HG02943 (cell line): ENCODE measurements around the gene LEKR1.
A peak's percentile ranks its signal among the peaks of the same experiment; 100 is the strongest.
"Not testable (repeated sequence)": the region's sequence is repeated elsewhere in the genome, so short reads cannot be mapped to it uniquely, and the experiment has no call there.

Experiments
- ATAC-seq: cut with Tn5 transposase; IDR thresholded peaks from one replicate; pipeline ENCODE4 v1.9.1; 2021; ENCODE audit warnings: mild to moderate bottlenecking, low read depth, moderate library complexity; ENCODE audit not compliant: unreplicated experiment

The LEKR1 gene

GRCh38 chr3:156826144-156826895 is at the start of gene LEKR1:
Gene LEKR1, plus strand, starts transcription at chr3:156826353. Its CDS starts 2,977 bp downstream, at chr3:156829330.
- ATAC-seq, result peak; percentile 92

GRCh38 chr3:156776871-156777270 is 49.3 kb upstream of the LEKR1 start:
- ATAC-seq, result no peak

GRCh38 chr3:156781310-156782230 is 44.6 kb upstream of the LEKR1 start:
- ATAC-seq, result no peak

- no peak for ATAC-seq
These were observed 43.8 kb upstream of the LEKR1 start for GRCh38 chr3:156782319-156782718.

- no peak for ATAC-seq
These were observed 43.2 kb upstream of the LEKR1 start for GRCh38 chr3:156782921-156783320.

DNA sequence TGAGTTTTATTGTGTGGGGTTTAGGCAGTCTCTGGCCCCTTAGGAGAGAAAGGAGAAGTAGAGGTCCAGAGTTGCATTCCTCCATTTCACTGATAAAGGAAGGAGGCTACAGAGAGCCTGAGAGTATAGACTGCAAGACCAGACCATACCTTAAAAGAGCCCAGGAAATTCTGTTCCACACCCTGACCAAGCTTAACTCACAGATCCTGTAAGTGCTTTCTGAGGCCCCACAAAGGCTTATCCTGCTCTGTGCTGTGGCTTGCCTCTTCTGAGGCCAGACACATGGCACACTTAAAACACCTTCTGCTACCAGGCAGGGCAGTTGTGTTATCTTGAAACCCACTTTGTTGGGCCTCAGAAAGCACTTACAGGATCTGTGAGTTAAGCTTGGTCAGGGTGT is 39.2 kb upstream of the LEKR1 start:
- no peak for ATAC-seq

DNA sequence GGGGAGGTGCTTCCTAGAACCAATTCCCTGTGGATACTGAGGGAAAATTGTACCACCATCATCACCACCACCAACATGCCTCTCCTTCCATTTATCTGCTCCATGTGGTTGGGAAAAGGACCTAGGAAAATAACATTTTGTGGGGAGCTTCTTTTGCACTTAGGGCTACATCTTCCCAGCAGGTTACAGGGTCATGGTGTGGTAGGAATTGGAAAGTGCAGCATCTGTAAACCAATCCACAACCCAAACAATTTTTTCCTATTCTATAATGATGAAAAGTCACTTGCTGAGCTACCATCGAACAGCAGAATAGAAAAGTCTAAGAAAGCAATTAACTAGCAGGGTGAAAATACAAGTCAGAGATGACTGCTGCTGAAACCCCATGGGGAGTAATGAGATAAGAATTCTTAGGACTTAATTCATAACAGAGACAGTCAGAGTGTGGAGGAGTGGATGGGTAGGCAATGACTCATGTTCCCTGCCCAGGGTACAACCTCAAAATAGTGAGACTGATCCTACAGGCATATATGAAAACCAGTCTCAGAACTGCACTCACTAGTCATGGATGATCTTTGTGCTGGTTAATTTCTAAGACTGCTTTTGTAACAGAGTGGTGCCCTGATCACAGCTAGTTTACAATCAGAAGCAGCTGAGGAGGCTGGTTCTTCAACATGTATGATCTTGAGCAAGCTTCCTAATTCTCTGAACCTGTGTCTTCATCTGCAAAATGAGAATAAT is 38.1 kb upstream of the LEKR1 start:
- ATAC-seq, result no peak

DNA sequence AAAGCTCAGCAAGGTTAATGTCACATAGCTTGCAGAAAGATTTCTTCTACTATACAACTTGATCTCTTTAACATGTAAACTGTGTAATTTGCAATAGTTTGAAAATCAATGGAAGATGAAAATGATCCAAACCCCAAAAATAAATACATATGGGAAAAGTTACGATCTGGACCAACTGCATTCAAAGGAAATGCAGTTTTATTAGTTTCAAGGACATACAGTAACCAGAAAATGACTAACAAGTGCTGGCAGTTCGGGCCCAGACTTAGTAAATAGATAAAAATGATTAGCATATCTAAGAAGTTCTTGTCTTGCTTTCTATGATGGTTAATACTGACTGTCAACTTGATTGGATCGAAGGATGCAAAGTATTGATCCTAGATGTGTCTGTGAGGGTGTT is 37.3 kb upstream of the LEKR1 start:
- ATAC-seq, result no peak

- ATAC-seq, result no peak
These were observed 36.0 kb upstream of the LEKR1 start for GRCh38 chr3:156790156-156790555.

DNA sequence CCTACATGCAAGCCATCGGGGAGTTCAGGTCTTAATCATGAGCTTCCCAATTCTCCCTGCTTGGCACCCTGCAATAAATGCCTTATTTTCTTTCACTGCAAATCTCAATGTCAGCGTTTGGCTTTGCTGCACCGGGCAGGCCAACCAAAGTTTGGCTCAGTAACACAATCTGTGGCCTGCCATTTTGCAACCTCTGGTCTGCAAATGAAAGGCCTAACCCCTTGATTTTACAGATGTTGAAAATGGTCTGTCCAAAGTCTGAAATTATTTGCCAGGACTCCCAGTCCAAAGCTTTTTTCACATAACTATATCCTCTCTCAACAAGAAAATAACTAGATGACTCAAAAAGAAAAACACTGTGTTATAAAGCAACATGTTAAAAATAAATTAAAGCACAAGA is 34.0 kb upstream of the LEKR1 start:
- ATAC-seq, result no peak

DNA sequence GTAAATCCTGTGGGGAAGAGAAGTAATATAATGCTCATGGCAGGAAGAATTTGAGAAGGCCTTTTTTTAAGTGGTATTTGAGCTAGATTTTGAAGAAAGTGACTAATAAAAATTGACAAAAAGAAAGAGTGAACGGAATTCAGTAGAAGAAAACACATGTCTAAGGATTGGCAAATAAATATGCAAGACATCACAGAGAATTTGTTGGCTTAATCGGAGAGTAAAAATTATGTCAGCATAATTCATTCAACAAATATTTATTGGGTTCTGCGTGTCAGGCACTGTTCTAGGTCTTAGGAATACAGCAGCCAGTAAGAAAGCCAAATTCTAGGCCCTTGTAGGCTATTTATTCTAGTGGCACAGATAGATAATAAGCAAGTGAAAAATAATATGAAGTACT is 33.6 kb upstream of the LEKR1 start:
- ATAC-seq, result no peak

DNA sequence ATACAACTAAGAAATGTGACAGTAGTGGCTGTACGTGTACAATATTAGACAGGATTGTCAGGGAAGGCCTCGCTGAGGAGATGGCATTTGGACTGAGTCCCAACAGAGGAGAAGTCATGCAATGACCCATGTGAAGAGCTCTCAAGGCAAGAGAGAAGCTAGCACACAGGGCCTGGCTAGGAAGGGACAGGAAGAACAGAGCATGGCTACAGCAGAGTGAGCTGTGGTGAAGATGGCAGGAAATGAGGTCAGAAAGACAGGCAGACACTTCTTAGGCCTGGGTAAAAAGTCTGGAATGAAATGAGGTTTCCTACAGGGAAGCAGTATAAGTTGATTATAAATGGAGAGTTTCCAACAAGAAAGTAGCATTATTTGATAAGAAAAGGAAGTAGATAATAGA is 33.2 kb upstream of the LEKR1 start:
- no peak for ATAC-seq

DNA sequence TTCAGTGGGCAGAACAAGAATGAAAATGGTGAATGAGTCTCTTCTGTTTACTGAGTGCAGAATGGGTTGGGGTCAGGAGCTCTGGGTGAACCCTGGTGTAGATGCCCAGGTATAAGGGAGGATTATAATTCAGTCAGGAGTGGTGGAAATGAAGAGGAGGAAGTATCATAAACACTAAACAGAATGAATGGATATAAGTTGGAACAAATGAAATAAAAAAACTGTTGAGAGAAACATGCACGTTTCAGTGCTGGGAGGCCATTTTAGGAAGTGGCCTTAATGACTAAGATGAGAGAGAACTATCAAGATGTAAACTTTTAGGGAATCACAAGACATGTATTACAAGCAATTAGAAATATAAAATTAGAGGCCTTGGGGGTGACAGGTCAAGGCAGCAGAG is 32.8 kb upstream of the LEKR1 start:
- ATAC-seq, result no peak

DNA sequence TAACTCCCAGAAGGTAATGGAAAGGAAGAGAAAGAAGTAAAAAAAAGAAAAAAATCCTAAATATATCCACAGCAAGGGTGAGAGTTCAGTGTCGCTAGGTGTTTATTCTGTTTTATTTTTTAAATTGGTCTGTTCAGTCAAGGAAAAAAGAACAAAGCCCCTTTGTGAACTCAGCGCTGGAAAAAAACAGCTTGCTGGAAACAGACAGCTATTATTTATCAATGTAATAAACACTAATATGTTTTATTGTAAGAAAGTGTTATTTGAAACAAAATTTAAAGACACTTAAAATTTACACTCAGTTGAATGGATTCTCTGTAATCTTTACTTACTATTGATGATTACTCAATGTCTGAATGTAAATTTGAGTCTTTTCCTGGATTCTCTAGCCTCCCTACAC is 32.3 kb upstream of the LEKR1 start:
- ATAC-seq, result no peak

GRCh38 chr3:156795890-156796481 is 30.2 kb upstream of the LEKR1 start:
- no peak for ATAC-seq

- no peak for ATAC-seq
These were observed 28.8 kb upstream of the LEKR1 start for GRCh38 chr3:156797368-156797767.

DNA sequence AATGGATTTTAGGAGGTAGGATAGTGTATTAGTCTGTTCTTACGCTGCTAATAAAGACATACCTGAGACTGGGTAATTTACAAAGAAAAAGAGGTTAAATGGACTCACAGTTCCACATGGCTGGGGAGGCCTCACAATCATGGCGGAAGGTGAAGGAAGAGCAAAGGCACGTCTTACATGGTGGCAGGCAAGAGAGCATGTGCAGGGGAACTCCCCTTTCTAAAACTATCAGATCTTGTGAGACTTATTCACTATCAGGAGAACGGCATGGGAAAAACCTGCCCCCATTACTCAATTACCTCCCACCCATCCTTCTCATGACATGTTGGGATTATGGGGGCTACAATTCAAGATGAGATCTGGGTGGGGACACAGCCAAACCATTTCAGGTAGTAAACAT is 25.9 kb upstream of the LEKR1 start:
- ATAC-seq, result not testable (repeated sequence)

- ATAC-seq, result no peak
These were observed 24.4 kb upstream of the LEKR1 start for GRCh38 chr3:156801746-156802145.

DNA sequence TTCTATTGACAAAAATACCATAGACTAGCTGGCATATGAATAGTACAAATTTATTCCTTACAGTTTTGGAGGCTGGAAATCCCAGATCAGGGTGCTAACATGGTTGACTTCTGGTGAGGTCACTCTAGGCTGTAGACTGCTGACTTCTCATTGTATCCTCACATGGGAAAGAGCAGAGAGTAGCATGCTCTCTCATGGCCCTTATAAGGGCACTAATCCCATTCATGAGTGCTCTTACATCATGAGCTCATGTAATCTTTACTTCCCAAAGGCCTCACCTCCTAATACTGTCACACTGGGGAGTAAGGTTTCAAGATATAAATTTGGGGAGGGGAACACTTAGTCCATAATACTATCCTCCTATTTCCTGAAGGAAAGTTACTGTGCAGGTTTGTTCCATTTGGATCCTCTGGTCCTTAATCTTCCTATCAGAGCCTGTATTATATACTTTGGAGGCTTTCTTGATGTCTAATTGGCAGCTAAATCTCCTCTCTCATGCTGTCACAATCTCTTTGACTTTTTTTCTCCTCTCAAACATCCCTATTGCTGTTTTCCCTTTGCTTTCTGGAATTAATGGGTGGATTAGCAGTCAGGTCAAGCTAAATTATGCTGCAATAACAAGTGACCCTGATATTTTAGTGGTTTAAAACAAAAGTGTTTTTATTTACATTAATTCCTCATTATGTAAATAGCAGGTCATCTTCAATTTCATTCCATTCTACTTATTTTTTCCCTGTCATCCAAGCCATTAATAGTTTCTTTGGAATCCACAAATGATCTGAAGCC is 23.1 kb upstream of the LEKR1 start:
- ATAC-seq, result no peak
